Stimulated activated CD8-positive, alpha-beta memory T cell treated with anti-CD3 and anti-CD28 coated beads, Interleukin-15, amount 100 ng/mL, for 1 hour (primary cell): ENCODE data around the gene CDH4.

Source experiments
- DNase-seq: peaks from one replicate; pipeline ENCODE4 v3.0.0-alpha.2; 2020; ENCODE audit warnings: low read depth

Gene CDH4

GRCh38 chr20:61671559-61671958, 419.5 kb downstream of the CDH4 start:
- DNase-seq: no peak

GRCh38 chr20:61673152-61673847, 421.2 kb downstream of the CDH4 start:
- DNase-seq: no peak

DNA sequence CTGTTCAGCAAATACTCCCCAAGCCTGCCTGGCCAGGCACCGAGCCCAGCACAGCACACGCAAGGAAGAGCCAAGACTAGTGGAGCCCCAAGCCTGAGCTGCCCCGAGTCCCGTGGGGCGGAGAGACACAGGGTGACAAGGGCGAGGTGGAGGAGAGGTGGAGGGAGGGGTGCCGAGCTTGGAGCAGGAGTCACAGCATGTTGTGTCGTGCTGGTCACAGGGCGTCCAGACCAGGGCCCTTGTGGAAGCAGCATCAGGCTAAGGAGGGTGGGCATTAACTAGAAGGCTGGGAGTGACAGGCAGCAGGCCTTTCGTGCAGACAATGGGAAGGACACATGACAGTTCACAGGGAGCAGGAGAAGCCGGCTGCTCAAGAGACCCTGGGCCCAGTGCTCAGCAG, 422.1 kb downstream of the CDH4 start:
- DNase-seq: no peak

GRCh38 chr20:61674688-61675087, 422.6 kb downstream of the CDH4 start:
- DNase-seq: no peak

GRCh38 chr20:61677928-61678327, 425.9 kb downstream of the CDH4 start:
- DNase-seq: no peak

- no peak for DNase-seq
Measured at GRCh38 chr20:61678437-61678836, 426.4 kb downstream of the CDH4 start.

- DNase-seq: no peak
Measured at GRCh38 chr20:61679473-61679872, 427.4 kb downstream of the CDH4 start.

- no peak for DNase-seq
Measured at GRCh38 chr20:61680096-61680495, 428.0 kb downstream of the CDH4 start.

DNA sequence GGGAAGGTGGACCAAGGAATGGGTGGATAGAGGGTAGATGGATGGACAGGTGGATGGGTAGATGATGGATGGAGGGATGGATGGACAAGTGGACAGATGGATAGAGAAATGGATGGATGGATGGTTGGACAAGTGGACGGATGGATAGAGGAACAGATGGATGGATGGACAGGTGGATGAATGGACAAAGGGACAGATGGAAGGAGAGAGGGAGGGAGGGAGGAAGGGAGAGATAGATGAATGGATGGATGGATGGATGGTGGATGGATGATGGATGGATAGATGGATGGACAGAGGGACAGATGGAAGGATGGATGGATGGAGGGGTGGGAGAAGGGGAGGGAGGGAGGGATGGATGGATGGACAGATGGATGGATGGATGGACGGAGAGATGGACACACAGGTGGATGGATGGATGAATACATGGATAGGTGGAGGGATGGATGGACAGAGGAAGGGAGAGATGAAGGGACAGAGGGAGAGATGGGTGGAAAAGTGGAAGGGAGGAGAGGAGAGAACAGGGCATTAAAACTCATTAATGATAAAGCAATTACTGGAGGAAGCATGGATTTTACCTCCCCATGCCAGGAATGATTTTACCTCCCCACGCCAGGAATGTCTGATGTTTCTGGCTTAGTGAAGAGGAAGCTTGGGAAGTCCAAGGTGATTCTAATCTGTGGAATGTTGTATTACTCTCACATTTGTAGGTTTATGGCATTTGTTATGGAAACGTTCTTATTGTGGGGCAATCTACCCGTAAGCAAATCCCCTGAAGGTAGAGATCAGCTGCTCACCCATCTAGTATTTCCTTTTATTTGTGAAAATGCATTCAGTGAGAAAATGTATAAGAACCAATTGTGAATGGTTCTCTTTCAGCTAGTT, 430.3 kb downstream of the CDH4 start:
- DNase-seq: no peak

DNA sequence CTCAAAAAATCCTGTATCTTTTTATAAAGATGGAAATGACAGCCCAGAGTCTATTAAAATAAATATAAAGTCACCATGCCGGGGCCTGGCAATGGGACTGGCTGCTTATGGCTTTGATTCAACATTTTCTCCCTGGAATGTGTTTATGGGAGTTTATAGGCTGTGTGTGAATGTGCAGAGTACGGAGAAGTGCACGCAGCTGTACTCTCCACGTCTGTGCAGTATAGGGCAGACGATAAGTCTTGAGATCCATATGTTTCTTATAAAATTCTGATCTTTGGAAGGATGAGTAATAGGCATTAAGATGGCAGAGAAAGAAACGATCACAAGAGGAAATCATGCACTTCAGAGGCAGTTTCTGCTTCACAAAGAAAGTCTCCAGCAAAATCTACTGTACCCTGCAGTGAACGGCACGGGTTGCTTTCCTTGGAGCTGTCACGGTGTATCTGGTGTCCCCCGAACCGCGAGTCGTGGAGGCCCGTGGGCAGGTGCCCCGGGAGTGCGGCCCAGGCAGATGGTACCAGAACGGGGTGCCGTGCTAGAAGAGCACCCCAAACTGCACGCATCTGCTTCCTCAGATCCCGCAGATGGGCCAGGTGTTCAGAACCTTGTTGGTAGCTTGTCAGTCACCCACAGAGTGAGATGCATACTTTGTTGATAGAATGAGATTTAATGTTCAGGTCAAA, 431.1 kb downstream of the CDH4 start:
- no peak for DNase-seq

DNA sequence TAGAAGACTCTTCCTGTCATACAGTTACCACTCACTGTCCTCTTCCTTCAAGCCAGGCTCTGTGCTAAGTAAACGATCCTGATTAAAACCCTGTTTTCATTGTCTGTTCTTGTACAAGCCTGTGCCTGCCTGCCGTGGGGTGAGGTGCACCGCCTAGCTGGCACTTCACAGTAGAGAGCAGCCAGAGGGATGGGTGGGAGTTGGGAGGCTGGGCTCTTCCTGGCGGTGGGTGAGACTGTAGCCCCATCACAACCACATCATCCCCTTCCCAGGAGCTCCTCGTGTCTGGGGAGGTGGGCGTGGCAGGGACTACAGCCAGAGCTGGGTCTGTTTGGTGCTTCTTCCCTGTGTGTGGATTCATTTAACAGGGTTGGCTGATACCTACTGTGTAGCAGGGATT, 431.7 kb downstream of the CDH4 start:
- no peak for DNase-seq

- DNase-seq: no peak
Measured at GRCh38 chr20:61684136-61684535, 432.1 kb downstream of the CDH4 start.

- no peak for DNase-seq
Measured at GRCh38 chr20:61684583-61685235, 432.6 kb downstream of the CDH4 start.

GRCh38 chr20:61685462-61685861, 433.4 kb downstream of the CDH4 start:
- DNase-seq: no peak

- DNase-seq: no peak
Measured at GRCh38 chr20:61686051-61686936, 434.2 kb downstream of the CDH4 start.

- DNase-seq: no peak
Measured at GRCh38 chr20:61688411-61688810, 436.4 kb downstream of the CDH4 start.

- DNase-seq: no peak
Measured at GRCh38 chr20:61690150-61690549, 438.1 kb downstream of the CDH4 start.

GRCh38 chr20:61690993-61691838, 439.2 kb downstream of the CDH4 start:
- DNase-seq: no peak

- DNase-seq: no peak
Measured at GRCh38 chr20:61691978-61692377, 439.9 kb downstream of the CDH4 start.

GRCh38 chr20:61692479-61692878, 440.4 kb downstream of the CDH4 start:
- no peak for DNase-seq
